Loucy (cell line): ENCODE results near the gene ZFYVE28.

Experiments used
- H2AFZ ChIP-seq: fragments of 200-600 bp; sonication (generic); 2 replicates; pipeline ENCODE4 v1.6.0; 2016; ENCODE audit warnings: antibody characterized with exemption, mild to moderate bottlenecking, low read length, moderate library complexity
- H3F3A ChIP-seq: fragments of 200-600 bp; 2 replicates; pipeline ENCODE4 v1.6.0; 2016; ENCODE audit warnings: antibody characterized with exemption, low read depth, mild to moderate bottlenecking
- H3K27me3 ChIP-seq: fragments of 200-600 bp; sonication (generic); 2 replicates; pipeline ENCODE4 v1.6.1; 2014; ENCODE audit warnings: low read length, mild to moderate bottlenecking; ENCODE audit not compliant: insufficient read depth, poor library complexity, severe bottlenecking
- H3K36me3 ChIP-seq: fragments of 200-600 bp; sonication (generic); 2 replicates; pipeline ENCODE4 v1.6.1; 2016; ENCODE audit warnings: low read length; ENCODE audit not compliant: insufficient read depth
- H3K4me1 ChIP-seq: fragments of 200-600 bp; sonication (generic); 2 replicates; pipeline ENCODE4 v1.5.1; 2014; ENCODE audit warnings: low read length, mild to moderate bottlenecking; ENCODE audit not compliant: insufficient read depth, poor library complexity, severe bottlenecking
- H3K4me2 ChIP-seq: fragments of 200-600 bp; sonication (generic); 2 replicates; pipeline ENCODE4 v1.6.0; 2014; ENCODE audit warnings: antibody characterized with exemption, low read length, low read depth, mild to moderate bottlenecking; ENCODE audit not compliant: poor library complexity, severe bottlenecking
- H3K4me3 ChIP-seq: fragments of 200-600 bp; sonication (generic); 2 replicates; pipeline ENCODE4 v1.5.1; 2014; ENCODE audit warnings: low read length, mild to moderate bottlenecking, mixed read lengths; ENCODE audit not compliant: poor library complexity, severe bottlenecking
- H3K79me2 ChIP-seq: fragments of 200-600 bp; sonication (generic); 2 replicates; pipeline ENCODE4 v1.6.1; 2014; ENCODE audit warnings: low read length; ENCODE audit not compliant: insufficient read depth
- H3K9ac ChIP-seq: fragments of 200-600 bp; sonication (generic); 2 replicates; pipeline ENCODE4 v1.6.0; 2014; ENCODE audit warnings: mild to moderate bottlenecking, low read depth, low read length, moderate library complexity; ENCODE audit not compliant: poor library complexity, severe bottlenecking
- H3K9me2 ChIP-seq: fragments of 200-600 bp; sonication (generic); replicated peaks from 2 replicates; pipeline ENCODE4 v1.6.1; 2016; ENCODE audit warnings: low read depth, low read length, mixed read lengths
- H3K9me3 ChIP-seq: fragments of 200-600 bp; sonication (generic); 2 replicates; pipeline ENCODE4 v1.6.1; 2014; ENCODE audit warnings: mild to moderate bottlenecking, antibody characterized with exemption, low read length, low read depth; ENCODE audit not compliant: insufficient read depth
- H4K20me1 ChIP-seq: fragments of 200-600 bp; sonication (generic); 2 replicates; pipeline ENCODE4 v1.6.0; 2014; ENCODE audit warnings: antibody characterized with exemption, low read length, mild to moderate bottlenecking; ENCODE audit not compliant: insufficient read depth, poor library complexity, severe bottlenecking
- EZH2phosphoT487 ChIP-seq: fragments of 200-600 bp; IDR thresholded peaks from 2 replicates; pipeline ENCODE4 v1.6.1; 2018; ENCODE audit warnings: antibody characterized with exemption, mild to moderate bottlenecking, moderate library complexity, borderline replicate concordance
- TF ChIP-seq, protein P1 (sequence below): fragments of 200-600 bp; sonication (generic); conservative IDR thresholded peaks from 2 replicates; pipeline ENCODE4 v1.5.1; 2014; ENCODE audit warnings: mild to moderate bottlenecking, antibody characterized with exemption, low read length

Gene ZFYVE28

DNA sequence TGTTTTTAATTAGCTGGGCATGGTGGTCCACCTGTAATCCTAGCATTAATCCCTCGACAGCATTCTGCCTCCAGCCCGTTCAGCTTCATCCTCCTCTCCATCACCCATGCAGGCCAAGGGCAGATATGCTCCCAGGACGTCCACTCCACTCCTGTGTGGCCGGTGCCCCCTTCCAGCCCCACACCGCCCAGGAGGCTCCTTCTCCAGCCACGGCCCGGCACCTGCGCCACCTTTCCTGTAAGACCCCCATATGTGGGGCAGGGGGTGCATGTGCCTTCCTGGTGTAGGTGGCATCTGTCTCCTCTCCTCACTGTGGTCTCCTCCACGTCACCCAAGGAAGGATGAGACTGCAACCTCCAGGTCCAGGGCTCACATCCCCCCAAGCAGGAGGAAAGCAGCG is 99.6 kb downstream of the ZFYVE28 start:
- Histone ChIP-seq H3K4me3 (no peak overlapping the region), H4K20me1 (no peaks in the 10 kb centered on the region), H3K4me1 (no peaks in the 10 kb centered on the region), H3K79me2 (no peaks in the 10 kb centered on the region), H3K9me3 (no peaks in the 10 kb centered on the region), H3K4me2 (no peak overlapping the region), H3K9ac (no peak overlapping the region), H2AFZ (no peak overlapping the region), H3K27me3 (no peaks in the 10 kb centered on the region), H3K36me3 (no peaks in the 10 kb centered on the region), H3F3A (no peaks in the 10 kb centered on the region), H3K9me2 (no peaks in the 10 kb centered on the region)
- TF ChIP-seq EZH2phosphoT487, result no peak
- TF ChIP-seq, protein P1, sequence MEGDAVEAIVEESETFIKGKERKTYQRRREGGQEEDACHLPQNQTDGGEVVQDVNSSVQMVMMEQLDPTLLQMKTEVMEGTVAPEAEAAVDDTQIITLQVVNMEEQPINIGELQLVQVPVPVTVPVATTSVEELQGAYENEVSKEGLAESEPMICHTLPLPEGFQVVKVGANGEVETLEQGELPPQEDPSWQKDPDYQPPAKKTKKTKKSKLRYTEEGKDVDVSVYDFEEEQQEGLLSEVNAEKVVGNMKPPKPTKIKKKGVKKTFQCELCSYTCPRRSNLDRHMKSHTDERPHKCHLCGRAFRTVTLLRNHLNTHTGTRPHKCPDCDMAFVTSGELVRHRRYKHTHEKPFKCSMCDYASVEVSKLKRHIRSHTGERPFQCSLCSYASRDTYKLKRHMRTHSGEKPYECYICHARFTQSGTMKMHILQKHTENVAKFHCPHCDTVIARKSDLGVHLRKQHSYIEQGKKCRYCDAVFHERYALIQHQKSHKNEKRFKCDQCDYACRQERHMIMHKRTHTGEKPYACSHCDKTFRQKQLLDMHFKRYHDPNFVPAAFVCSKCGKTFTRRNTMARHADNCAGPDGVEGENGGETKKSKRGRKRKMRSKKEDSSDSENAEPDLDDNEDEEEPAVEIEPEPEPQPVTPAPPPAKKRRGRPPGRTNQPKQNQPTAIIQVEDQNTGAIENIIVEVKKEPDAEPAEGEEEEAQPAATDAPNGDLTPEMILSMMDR, result no peak

DNA sequence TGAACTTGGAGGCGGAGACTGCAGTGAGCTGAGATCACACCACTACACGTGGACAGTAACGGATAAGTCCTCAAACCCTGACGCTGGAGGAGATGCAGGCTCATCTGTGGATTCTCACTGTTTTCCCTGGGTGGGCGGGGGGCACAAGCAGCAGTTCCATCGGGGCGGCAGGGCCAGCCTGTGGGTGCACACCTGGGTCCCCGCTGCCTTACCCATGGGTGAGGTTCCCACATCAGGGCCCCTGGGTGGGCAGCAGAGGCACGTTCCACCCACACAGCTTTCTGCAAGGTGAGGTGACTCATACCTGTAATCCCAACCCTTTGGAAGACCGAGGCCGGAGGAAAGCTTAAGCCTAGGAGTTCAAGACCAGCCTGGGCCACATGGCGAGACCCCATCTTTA is 100.0 kb downstream of the ZFYVE28 start:
- H4K20me1 ChIP-seq, result no peaks in the 10 kb centered on the region
- no peaks in the 10 kb centered on the region for H3K36me3 ChIP-seq
- no peaks in the 10 kb centered on the region for H3K9me3 ChIP-seq
- H3K4me1 ChIP-seq, result no peaks in the 10 kb centered on the region
- no peak overlapping the region for H3K4me3 ChIP-seq
- H2AFZ ChIP-seq, result no peak overlapping the region
- H3K4me2 ChIP-seq, result no peak overlapping the region
- no peaks in the 10 kb centered on the region for H3K27me3 ChIP-seq
- no peaks in the 10 kb centered on the region for H3K79me2 ChIP-seq
- TF ChIP-seq EZH2phosphoT487, result no peak
- TF ChIP-seq, protein P1, result no peak
- no peaks in the 10 kb centered on the region for H3K9me2 ChIP-seq
- H3K9ac ChIP-seq, result no peak overlapping the region
- no peaks in the 10 kb centered on the region for H3F3A ChIP-seq

- no peaks in the 10 kb centered on the region for H4K20me1 ChIP-seq
- H3K9me2 ChIP-seq, result no peaks in the 10 kb centered on the region
- no peaks in the 10 kb centered on the region for H3K4me1 ChIP-seq
- H3K27me3 ChIP-seq, result no peaks in the 10 kb centered on the region
- H2AFZ ChIP-seq, result no peak overlapping the region
- H3K36me3 ChIP-seq, result no peaks in the 10 kb centered on the region
- no peaks in the 10 kb centered on the region for H3F3A ChIP-seq
- no peak overlapping the region for H3K4me3 ChIP-seq
- H3K79me2 ChIP-seq, result no peaks in the 10 kb centered on the region
- H3K4me2 ChIP-seq, result no peak overlapping the region
- TF ChIP-seq, protein P1, result no peak
- no peak for TF ChIP-seq EZH2phosphoT487
- no peak overlapping the region for H3K9ac ChIP-seq
- no peaks in the 10 kb centered on the region for H3K9me3 ChIP-seq
Measured at GRCh38 chr4:2313366-2313765, 105.1 kb downstream of the ZFYVE28 start.
